ENCODE results near the gene C19orf81. TPM values are rescaled to one million over a fixed set of nuclear protein-coding genes. Genes with fewer than 3 reads are reported as not detected.

The C19orf81 gene
- total RNA-seq, 1 donor from 2014 or later = not detected

DNA sequence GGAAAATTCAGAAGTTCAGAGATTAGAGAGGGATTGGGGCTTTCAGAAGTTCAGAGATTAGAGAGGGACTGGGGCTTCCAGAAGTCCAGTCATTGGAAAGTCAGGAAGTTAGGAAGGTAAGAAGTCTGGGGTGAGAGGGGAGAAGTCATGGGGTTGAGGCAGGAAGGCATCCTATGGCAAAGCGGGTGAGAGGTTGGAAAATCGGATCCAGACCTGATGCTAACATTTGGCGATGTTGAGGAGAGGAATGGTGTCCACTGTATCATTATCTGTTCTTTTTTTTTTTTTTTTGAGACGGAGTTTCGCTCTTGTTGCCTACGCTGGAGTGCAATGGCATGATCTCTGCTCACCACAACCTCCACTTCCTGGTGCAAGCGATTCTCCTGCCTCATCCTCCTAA lies 20.7 kb upstream of the C19orf81 start:
- Mint-ChIP-seq H3K9me3 (ENCODE audit: unreplicated experiment) (peaks cover 27% of the 10 kb centered on the region), H3K4me3 (ENCODE audit: unreplicated experiment) (no peak overlapping the region), H3K27me3 (ENCODE audit: low read depth, unreplicated experiment) (no peaks in the 10 kb centered on the region), H3K4me1 (ENCODE audit: low read depth, unreplicated experiment) (no peaks in the 10 kb centered on the region), H3K27ac (ENCODE audit: unreplicated experiment) (no peak overlapping the region), H3K36me3 (ENCODE audit: low read depth, unreplicated experiment) (peaks cover 1% of the 10 kb centered on the region)
- H3K9me3 ChIP-seq (ENCODE audit: insufficient read depth, low read depth, low read length) = peaks cover 4% of the 10 kb centered on the region
- DNase-seq (ENCODE audit: low read depth) = no peak
- no peaks in the 10 kb centered on the region for H4K20me1 ChIP-seq (ENCODE audit: insufficient read depth, low read length)
- no peaks in the 10 kb centered on the region for H3K79me2 ChIP-seq (ENCODE audit: insufficient read depth, low read length)
- H3K4me3 ChIP-seq (ENCODE audit: insufficient read depth, low read depth, low read length) = no peak overlapping the region
- H3K9ac ChIP-seq (ENCODE audit: low read length) = no peak overlapping the region
- no peak for FAIRE-seq
- H2AFZ ChIP-seq (ENCODE audit: low read depth, low read length) = no peak overlapping the region
- H3K27me3 ChIP-seq (ENCODE audit: insufficient read depth, low read length) = no peaks in the 10 kb centered on the region
- H3K4me2 ChIP-seq (ENCODE audit: low read length) = no peak overlapping the region
- TF ChIP-seq, protein P1, sequence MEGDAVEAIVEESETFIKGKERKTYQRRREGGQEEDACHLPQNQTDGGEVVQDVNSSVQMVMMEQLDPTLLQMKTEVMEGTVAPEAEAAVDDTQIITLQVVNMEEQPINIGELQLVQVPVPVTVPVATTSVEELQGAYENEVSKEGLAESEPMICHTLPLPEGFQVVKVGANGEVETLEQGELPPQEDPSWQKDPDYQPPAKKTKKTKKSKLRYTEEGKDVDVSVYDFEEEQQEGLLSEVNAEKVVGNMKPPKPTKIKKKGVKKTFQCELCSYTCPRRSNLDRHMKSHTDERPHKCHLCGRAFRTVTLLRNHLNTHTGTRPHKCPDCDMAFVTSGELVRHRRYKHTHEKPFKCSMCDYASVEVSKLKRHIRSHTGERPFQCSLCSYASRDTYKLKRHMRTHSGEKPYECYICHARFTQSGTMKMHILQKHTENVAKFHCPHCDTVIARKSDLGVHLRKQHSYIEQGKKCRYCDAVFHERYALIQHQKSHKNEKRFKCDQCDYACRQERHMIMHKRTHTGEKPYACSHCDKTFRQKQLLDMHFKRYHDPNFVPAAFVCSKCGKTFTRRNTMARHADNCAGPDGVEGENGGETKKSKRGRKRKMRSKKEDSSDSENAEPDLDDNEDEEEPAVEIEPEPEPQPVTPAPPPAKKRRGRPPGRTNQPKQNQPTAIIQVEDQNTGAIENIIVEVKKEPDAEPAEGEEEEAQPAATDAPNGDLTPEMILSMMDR (IDR thresholded peaks at IDR 0.05; ENCODE audit: insufficient read depth, low read depth, low read length) = no peak
- no peak for TF ChIP-seq EZH2 (IDR thresholded peaks at IDR 0.05; ENCODE audit: insufficient read depth, low read length)
- H3K4me1 ChIP-seq (ENCODE audit: insufficient read depth, low read length) = no peaks in the 10 kb centered on the region
- H3K27ac ChIP-seq (ENCODE audit: low read depth, low read length) = no peak overlapping the region
- no peaks in the 10 kb centered on the region for H3K36me3 ChIP-seq (ENCODE audit: insufficient read depth, low read length)

- Mint-ChIP-seq H3K4me1 (ENCODE audit: low read depth, unreplicated experiment) (no peaks in the 10 kb centered on the region), H3K27me3 (ENCODE audit: low read depth, unreplicated experiment) (no peaks in the 10 kb centered on the region), H3K27ac (ENCODE audit: unreplicated experiment) (no peak overlapping the region), H3K36me3 (ENCODE audit: low read depth, unreplicated experiment) (peaks cover 1% of the 10 kb centered on the region), H3K4me3 (ENCODE audit: unreplicated experiment) (no peak overlapping the region), H3K9me3 (ENCODE audit: unreplicated experiment) (peaks cover 29% of the 10 kb centered on the region)
- Histone ChIP-seq H2AFZ (ENCODE audit: low read depth, low read length) (no peak overlapping the region), H3K27me3 (ENCODE audit: insufficient read depth, low read length) (no peaks in the 10 kb centered on the region), H3K36me3 (ENCODE audit: insufficient read depth, low read length) (no peaks in the 10 kb centered on the region), H3K4me1 (ENCODE audit: insufficient read depth, low read length) (no peaks in the 10 kb centered on the region), H3K27ac (ENCODE audit: low read depth, low read length) (no peak overlapping the region), H4K20me1 (ENCODE audit: insufficient read depth, low read length) (no peaks in the 10 kb centered on the region), H3K9me3 (ENCODE audit: insufficient read depth, low read depth, low read length) (peaks cover 4% of the 10 kb centered on the region), H3K79me2 (ENCODE audit: insufficient read depth, low read length) (no peaks in the 10 kb centered on the region), H3K4me2 (ENCODE audit: low read length) (no peak overlapping the region), H3K4me3 (ENCODE audit: insufficient read depth, low read depth, low read length) (no peak overlapping the region), H3K9ac (ENCODE audit: low read length) (no peak overlapping the region)
- TF ChIP-seq, protein P1 (IDR thresholded peaks at IDR 0.05; ENCODE audit: insufficient read depth, low read depth, low read length) = no peak
- no peak for TF ChIP-seq EZH2 (IDR thresholded peaks at IDR 0.05; ENCODE audit: insufficient read depth, low read length)
- FAIRE-seq (no peak), DNase-seq (ENCODE audit: low read depth) (no peak)
Observed at GRCh38 chr19:50629194-50629593, 20.1 kb upstream of the C19orf81 start.

DNA sequence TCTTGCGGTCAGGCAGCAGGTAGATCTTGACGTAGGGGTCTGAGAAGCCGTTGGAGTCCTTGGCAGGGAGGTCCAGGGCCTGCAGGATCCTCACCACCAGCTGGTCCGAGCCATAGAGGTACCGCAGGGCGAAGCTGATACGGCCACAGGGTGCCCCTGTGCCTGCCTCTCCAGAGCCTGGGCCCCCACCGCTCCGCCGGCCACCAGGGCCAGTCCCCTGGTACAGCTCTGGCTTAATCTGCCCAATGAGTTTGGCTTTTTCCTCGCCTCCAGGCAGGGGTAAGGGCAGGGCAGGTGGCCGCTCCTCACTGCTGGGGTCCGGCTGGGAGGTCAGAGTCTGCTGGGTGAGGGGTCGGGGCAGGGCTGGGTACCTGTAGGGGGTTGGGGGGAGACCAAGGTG lies 19.4 kb upstream of the C19orf81 start:
- Histone ChIP-seq H3K9me3 (ENCODE audit: insufficient read depth, low read depth, low read length) (peaks cover 4% of the 10 kb centered on the region), H4K20me1 (ENCODE audit: insufficient read depth, low read length) (no peaks in the 10 kb centered on the region), H3K36me3 (ENCODE audit: insufficient read depth, low read length) (no peaks in the 10 kb centered on the region), H3K4me1 (ENCODE audit: insufficient read depth, low read length) (no peaks in the 10 kb centered on the region), H3K9ac (ENCODE audit: low read length) (no peak overlapping the region), H3K27me3 (ENCODE audit: insufficient read depth, low read length) (no peaks in the 10 kb centered on the region), H3K4me2 (ENCODE audit: low read length) (no peak overlapping the region), H2AFZ (ENCODE audit: low read depth, low read length) (no peak overlapping the region), H3K4me3 (ENCODE audit: insufficient read depth, low read depth, low read length) (no peak overlapping the region), H3K27ac (ENCODE audit: low read depth, low read length) (no peak overlapping the region), H3K79me2 (ENCODE audit: insufficient read depth, low read length) (no peaks in the 10 kb centered on the region)
- DNase-seq (ENCODE audit: low read depth) = no peak
- Mint-ChIP-seq H3K36me3 (ENCODE audit: low read depth, unreplicated experiment) (peaks cover 1% of the 10 kb centered on the region), H3K9me3 (ENCODE audit: unreplicated experiment) (peaks cover 27% of the 10 kb centered on the region), H3K27ac (ENCODE audit: unreplicated experiment) (no peak overlapping the region), H3K4me3 (ENCODE audit: unreplicated experiment) (no peak overlapping the region), H3K27me3 (ENCODE audit: low read depth, unreplicated experiment) (no peaks in the 10 kb centered on the region), H3K4me1 (ENCODE audit: low read depth, unreplicated experiment) (no peaks in the 10 kb centered on the region)
- no peak for TF ChIP-seq EZH2 (IDR thresholded peaks at IDR 0.05; ENCODE audit: insufficient read depth, low read length)
- TF ChIP-seq, protein P1 (IDR thresholded peaks at IDR 0.05; ENCODE audit: insufficient read depth, low read depth, low read length) = no peak
- no peak for FAIRE-seq
